Kidney epithelial cell (primary cell): ENCODE data around the gene MYO1D. TPM values are rescaled to one million over a fixed set of nuclear protein-coding genes. Genes with fewer than 3 reads are reported as not detected.
A peak's percentile ranks its signal among the peaks of the same experiment; 100 is the strongest.

Experiments
- DNase-seq: peaks from one replicate; pipeline ENCODE4 v3.0.0-alpha.2; 2010; ENCODE audit warnings: low read depth
- H3K27me3 ChIP-seq: 2 replicates; pipeline ENCODE4 v1.6.0; 2011; ENCODE audit warnings: low read length; ENCODE audit not compliant: control insufficient read depth, insufficient read depth
- H3K36me3 ChIP-seq: 2 replicates; pipeline ENCODE4 v1.5.1; 2011; ENCODE audit warnings: low read length; ENCODE audit not compliant: control insufficient read depth, insufficient read depth
- H3K4me3 ChIP-seq: 2 replicates; pipeline ENCODE4 v1.5.1; 2011; ENCODE audit warnings: low read depth, mild to moderate bottlenecking, control low read depth, low read length
- CTCF ChIP-seq: IDR thresholded peaks from 2 replicates; pipeline ENCODE4 v1.5.1; 2011; ENCODE audit warnings: mild to moderate bottlenecking, moderate library complexity, low read length, control low read depth, inconsistent platforms; ENCODE audit not compliant: insufficient read depth, poor library complexity, severe bottlenecking
- total RNA-seq: library from RNA; depleted of rRNA; stranded (reverse); fragments of >200 nt; gene quantifications from 2 replicates; pipeline ENCODE4 v1.2.3, GENCODE V29; 2015

Gene MYO1D
- total RNA-seq, 1 donor from 2014 or later, result 95.5 TPM

DNA sequence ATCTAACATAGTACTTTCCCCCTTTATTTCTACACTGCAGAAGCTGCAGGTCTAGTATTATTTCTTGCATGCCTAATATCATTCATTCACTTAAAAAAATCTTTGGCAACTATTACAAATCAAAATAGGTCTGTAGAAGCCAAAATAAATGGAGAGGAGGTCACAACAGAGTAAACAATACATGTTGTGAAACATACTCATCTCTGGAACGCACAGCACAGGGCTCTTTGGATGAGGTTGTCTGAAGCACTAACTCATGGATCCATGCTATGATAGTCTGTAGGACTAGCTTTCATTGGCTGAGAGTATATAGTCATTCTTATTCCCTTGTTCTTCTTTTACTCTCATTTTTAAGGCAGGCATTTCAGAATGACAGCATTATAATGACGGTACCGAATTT is 21.3 kb downstream of the MYO1D start:
- Histone ChIP-seq H3K27me3 (no peaks in the 10 kb centered on the region), H3K4me3 (no peak overlapping the region), H3K36me3 (no peaks in the 10 kb centered on the region)
- TF ChIP-seq CTCF, result no peak
- DNase-seq, result no peak

- no peaks in the 10 kb centered on the region for H3K36me3 ChIP-seq
- no peak for DNase-seq
- no peak overlapping the region for H3K4me3 ChIP-seq
- H3K27me3 ChIP-seq, result no peaks in the 10 kb centered on the region
- no peak for TF ChIP-seq CTCF
Observed at GRCh38 chr17:32854832-32855389, 22.0 kb downstream of the MYO1D start.

DNA sequence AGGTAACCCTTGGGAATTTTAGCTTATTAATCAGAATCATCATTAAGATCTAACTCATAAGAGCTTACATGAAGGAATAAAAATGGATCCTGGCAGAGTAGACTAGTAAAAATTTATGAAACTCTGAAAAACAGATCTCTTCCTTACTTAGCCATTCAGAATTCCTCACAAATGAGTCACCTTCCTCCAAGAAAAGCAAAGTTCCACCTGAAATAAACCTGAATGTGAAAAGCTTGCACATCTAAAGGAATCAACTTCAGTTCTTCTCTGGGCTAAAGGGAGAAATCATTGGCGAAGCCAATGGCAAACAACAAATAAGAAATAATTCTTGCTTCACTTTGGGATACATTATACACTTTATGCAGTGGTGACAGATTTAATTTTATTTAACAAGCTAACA is 22.7 kb downstream of the MYO1D start:
- Histone ChIP-seq H3K27me3 (no peaks in the 10 kb centered on the region), H3K4me3 (no peak overlapping the region), H3K36me3 (no peaks in the 10 kb centered on the region)
- peak; percentile 47 for DNase-seq
- no peak for TF ChIP-seq CTCF

GRCh38 chr17:32852811-32853210 is 24.1 kb downstream of the MYO1D start:
- Histone ChIP-seq H3K27me3 (no peaks in the 10 kb centered on the region), H3K36me3 (no peaks in the 10 kb centered on the region), H3K4me3 (no peak overlapping the region)
- no peak for TF ChIP-seq CTCF
- no peak for DNase-seq

DNA sequence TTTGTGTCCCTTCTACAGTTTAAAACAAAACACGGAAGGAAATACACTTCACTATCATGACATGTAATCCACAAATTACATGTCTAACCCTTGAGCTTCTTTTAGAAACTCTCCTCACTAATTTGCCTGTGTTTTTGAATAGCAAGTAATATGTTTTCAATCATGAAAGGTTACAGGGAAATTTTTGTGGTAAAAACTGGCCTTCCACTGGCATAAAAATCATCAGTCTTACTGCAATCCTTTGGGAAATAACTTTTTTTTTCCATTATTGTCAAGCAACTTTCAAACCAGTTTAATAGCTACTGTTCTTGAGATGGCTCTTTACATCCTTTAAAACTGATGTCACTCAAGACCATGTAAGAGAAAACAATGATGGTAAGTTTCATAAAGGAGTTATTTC is 27.0 kb downstream of the MYO1D start:
- DNase-seq, result no peak
- TF ChIP-seq CTCF, result no peak
- no peak overlapping the region for H3K4me3 ChIP-seq
- no peaks in the 10 kb centered on the region for H3K27me3 ChIP-seq
- no peaks in the 10 kb centered on the region for H3K36me3 ChIP-seq

- H3K27me3 ChIP-seq, result no peaks in the 10 kb centered on the region
- no peak for TF ChIP-seq CTCF
- DNase-seq, result no peak
- no peak overlapping the region for H3K4me3 ChIP-seq
- no peaks in the 10 kb centered on the region for H3K36me3 ChIP-seq
Observed at GRCh38 chr17:32847977-32848376, 28.9 kb downstream of the MYO1D start.
